Bladder microvascular endothelial cell (primary cell): ENCODE measurements around the gene TSACC. TPM values are rescaled to one million over a fixed set of nuclear protein-coding genes. Genes with fewer than 3 reads are reported as not detected.

ENCODE experiments used
- total RNA-seq: library from RNA; depleted of rRNA; stranded (reverse); fragments of >200 nt; gene quantifications from 2 replicates; pipeline ENCODE4 v1.2.3, GENCODE V29; 2014

Gene TSACC
- total RNA-seq = 0.32 TPM in 1 of 2 replicates, not detected in the other

DNA sequence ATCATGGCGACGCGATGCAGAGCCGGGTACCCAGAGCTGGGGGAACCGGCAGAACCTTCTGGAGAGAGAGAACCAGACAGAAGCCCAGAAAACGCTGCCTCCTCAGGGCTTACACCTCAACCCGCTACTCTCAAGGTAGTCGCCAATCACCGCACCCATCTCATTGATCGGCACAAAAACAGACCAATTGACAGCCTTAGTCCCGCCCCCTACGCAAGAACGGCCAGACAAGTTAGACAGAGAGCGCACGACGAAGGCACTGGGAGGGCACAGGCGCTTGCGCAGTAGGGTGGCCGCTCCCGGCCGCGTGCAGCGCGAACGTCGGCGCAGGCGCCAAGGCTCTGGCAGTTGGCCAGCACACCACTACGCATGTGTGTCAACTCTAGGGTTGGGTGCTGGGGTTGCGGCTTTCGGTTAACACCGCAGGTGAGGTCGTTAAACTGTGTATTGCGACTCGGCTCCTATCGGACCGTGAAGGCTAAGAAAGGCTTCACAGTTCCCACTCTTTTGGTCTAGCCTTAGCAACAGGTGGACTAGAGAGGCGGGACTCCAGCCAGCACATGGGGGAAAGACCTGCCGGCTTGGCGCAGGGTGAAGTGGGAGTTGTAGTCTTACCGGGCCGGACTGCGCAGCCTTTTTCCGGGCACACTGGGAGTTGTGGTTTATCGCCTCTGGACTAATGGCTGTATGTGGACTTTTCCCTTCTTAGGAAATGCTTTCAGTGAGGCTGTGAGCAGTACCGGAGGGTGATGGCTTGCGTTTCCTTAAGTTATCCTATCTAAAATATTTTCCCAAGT, at the start of gene TSACC, which contains the start of gene CCT3:
Gene TSACC (plus strand): TSS at position 347 of the 797 bp plus-strand sequence. CDS start 1,232 bp downstream, outside the sequence.
Gene CCT3 (minus strand): TSS at position 113 of the 797 bp plus-strand sequence. CDS start 108 bp downstream, at position 5.

DNA sequence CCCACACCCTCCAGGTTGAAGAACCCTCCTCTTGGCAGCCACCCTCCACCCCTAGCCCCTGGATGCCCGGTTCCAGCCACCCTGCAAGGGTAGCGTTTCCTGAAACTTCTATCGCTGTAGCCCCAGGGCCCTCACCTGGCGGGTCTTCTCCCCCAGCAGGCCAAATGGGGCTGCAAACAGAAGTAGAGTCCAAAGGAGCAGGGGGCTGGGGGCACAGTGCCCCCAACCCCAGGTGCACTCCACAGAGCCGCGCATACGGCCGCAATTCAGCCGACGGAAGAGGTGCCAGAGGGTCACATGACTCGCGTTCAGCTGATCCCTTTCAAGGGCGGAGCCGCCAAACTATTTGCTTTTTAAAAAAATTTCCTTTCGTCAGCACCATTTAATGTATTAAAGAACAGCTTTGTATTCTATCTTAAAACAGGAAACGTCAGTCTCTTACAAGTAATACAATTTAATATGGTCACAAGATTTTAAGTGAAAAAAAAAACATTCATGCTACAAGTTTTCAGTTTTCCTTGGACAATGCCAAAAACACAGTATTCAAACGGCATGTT, 42.9 kb upstream of the TSACC start, which contains the start of gene GLMP:
Gene GLMP (minus strand): TSS at position 289 of the 557 bp plus-strand sequence. CDS start 34 bp downstream, at position 255.

DNA sequence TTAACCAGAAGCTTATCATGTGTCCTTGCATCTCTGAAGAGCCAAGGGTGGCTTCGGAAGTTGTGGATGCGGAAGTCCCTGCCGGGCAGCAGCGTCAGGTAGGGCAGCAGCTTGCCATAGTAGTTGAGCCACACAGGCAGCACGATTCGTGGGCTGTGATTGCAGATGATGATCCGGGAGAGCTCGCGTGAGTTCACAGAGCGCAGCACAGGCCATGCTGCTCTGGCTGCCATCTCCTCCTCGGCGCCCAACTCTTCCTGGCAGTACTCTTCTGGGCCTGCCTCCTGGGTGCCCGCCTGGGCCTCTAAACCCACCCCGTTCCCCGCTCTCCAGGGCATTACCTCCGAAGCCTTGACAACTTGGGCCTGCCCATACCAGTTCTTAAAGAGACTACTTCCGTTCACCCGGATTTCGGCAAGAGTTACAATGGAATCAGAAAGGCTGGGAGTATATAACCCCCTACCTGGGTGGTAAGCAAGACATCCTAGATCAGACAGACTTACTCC, 39.4 kb upstream of the TSACC start, which contains the start of gene VHLL:
Gene VHLL (minus strand): TSS at position 456 of the 506 bp plus-strand sequence. CDS start 118 bp downstream, at position 338.

DNA sequence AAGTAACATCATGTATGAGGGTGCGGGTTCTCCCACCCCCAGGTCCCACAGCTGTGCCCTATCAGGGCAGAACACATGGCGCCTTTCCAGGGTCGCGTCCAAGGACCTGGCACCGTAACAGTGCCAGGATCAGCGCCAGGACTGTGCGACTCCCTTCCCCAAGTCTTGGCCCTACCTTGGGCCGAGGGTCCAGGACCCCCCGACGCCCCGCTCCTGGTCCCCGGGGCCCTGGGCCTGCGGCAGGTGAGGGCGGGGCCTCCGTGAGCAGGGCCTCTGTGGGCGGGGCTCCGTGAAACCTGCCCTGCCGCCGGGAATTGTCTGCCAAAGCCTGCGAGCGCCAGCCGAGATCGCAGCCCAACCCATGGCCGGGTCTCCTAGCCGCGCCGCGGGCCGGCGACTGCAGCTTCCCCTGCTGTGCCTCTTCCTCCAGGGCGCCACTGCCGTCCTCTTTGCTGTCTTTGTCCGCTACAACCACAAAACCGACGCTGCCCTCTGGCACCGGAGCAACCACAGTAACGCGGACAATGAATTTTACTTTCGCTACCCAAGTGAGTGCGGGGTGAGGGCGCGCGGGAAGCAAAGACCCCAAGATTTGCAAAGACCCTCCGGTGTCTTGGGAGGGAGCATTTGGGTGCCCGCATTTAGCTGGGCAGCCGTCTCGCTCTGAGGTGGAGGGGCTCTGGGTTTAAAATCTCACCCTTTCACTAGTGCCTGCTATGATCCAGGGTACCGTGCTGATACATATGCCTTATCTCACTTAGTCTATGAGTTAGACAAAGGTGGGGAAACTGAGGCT, 30.8 kb downstream of the TSACC start, which contains the start of gene RHBG:
Gene RHBG (plus strand): TSS at position 323 of the 796 bp plus-strand sequence. CDS start 39 bp downstream, at position 362.

Other genes starting within 250 kb of the TSACC start
- gene LMNA, start 223.8 kb upstream of the TSACC start, total RNA-seq = 554 and 869 TPM in 2 replicates
- gene SEMA4A, start 184.9 kb upstream of the TSACC start, total RNA-seq = 0.16 and 0.50 TPM in 2 replicates
- gene SLC25A44, start 144.4 kb upstream of the TSACC start, total RNA-seq = 4.5 and 14.3 TPM in 2 replicates
- 38.8 and 42.9 TPM in 2 replicates for gene PMF1, start 125.5 kb upstream of the TSACC start, total RNA-seq
- gene BGLAP, start 96.3 kb upstream of the TSACC start, total RNA-seq = 0.38 TPM in 1 of 2 replicates, not detected in the other
- gene PAQR6, start 90.5 kb upstream of the TSACC start, total RNA-seq = under 0.01 and 0.50 TPM in 2 replicates
- 36.6 and 91.6 TPM in 2 replicates for gene SMG5, start 55.7 kb upstream of the TSACC start, total RNA-seq
- gene TMEM79, start 54.2 kb upstream of the TSACC start, total RNA-seq = 0.81 and 2.1 TPM in 2 replicates
- gene GLMP, start 42.8 kb upstream of the TSACC start, total RNA-seq = 36.3 and 43.7 TPM in 2 replicates
- 0.19 TPM in 1 of 2 replicates, not detected in the other for gene VHLL, start 39.2 kb upstream of the TSACC start, total RNA-seq
- gene CCT3, start 234 bp upstream of the TSACC start, total RNA-seq = 453 and 492 TPM in 2 replicates
- gene RHBG, start 30.7 kb downstream of the TSACC start, total RNA-seq = not detected in 2 replicates
- 4.7 and 11.6 TPM in 2 replicates for gene MEF2D, start 162.2 kb downstream of the TSACC start, total RNA-seq
- 17.2 and 21.5 TPM in 2 replicates for gene IQGAP3, start 234.0 kb downstream of the TSACC start, total RNA-seq
- gene TTC24, start 241.2 kb downstream of the TSACC start, total RNA-seq = not detected in 2 replicates